Gastrocnemius medialis (tissue), 4 donors: ENCODE data around the gene ATRNL1. TPM values are rescaled to one million over a fixed set of nuclear protein-coding genes. Genes with fewer than 3 reads are reported as not detected.

ENCODE experiments used
- ATAC-seq, 2 donors: fragments of 150-250 bp; one replicate each; pipeline ENCODE4 v1.9.1; 2016
- DNase-seq, 2 donors: peaks; one replicate each; pipeline ENCODE4 v3.0.0-alpha.2; 2019
- H3K27ac ChIP-seq, 4 donors: fragments of 200-600 bp; sonication (generic); 1 replicate in 1 of 4; 2 replicates in 3 of 4; pipeline ENCODE4 v1.5.1; 2016 to 2018; ENCODE audit warnings: mild to moderate bottlenecking in 2 of 4, moderate library complexity in 1 of 4
- H3K27me3 ChIP-seq, 3 donors: fragments of 200-600 bp; sonication (generic) in 2 of 3; 1 replicate in 1 of 3; 2 replicates in 2 of 3; pipeline versions ENCODE4 v1.5.1 to v1.6.0; 2016 to 2019; ENCODE audit warnings: mild to moderate bottlenecking in 1 of 3, moderate library complexity in 1 of 3
- H3K36me3 ChIP-seq, 2 donors: fragments of 200-600 bp; sonication (generic) in 1 of 2; one replicate each; pipeline ENCODE4 v1.5.1; 2017 to 2018
- H3K4me1 ChIP-seq, 2 donors: fragments of 200-600 bp; sonication (generic) in 1 of 2; one replicate each; pipeline ENCODE4 v1.5.1; 2016 to 2017; ENCODE audit warnings: mild to moderate bottlenecking in 2 of 2
- H3K4me3 ChIP-seq, 4 donors: fragments of 200-600 bp; sonication (generic) in 3 of 4; 1 replicate in 1 of 4; 2 replicates in 3 of 4; pipeline ENCODE4 v1.5.1; 2016 to 2019; ENCODE audit warnings: mild to moderate bottlenecking in 2 of 4
- H3K9me3 ChIP-seq, 3 donors: fragments of 200-600 bp; sonication (generic) in 2 of 3; 1 replicate in 1 of 3; 2 replicates in 2 of 3; pipeline ENCODE4 v1.5.1; 2016 to 2019
- POLR2A ChIP-seq, 2 donors: fragments of 450-650 bp; IDR thresholded peaks; one replicate each; pipeline ENCODE4 v1.6.1; 2017; ENCODE audit warnings: antibody characterized with exemption in 2 of 2, mild to moderate bottlenecking in 2 of 2, moderate library complexity in 2 of 2
- in situ Hi-C, 4 donors: fragments of 200-750 bp; cut with MboI; loops; one replicate each; pipeline versions ENCODE4 v1.15.0 to v1.8.0; 2017; ENCODE audit warnings: low sequenced_read_pairs in 4 of 4
- intact Hi-C: fragments of 100-400 bp; cut with DNase I; formaldehyde crosslinking; loops from one replicate; pipeline ENCODE4 v1.15.1; 2023; ENCODE audit warnings: low total_unique reads
- total RNA-seq, 4 donors: library from RNA; depleted of rRNA; stranded (reverse); fragments of >200 nt; gene quantifications; one replicate each; pipeline versions ENCODE4 v1.1.0 to v1.2.3, GENCODE V29; 2016
- TF ChIP-seq, protein P1 (sequence below), 5 experiments: fragments of 450-650 bp in 3 of 5; fragments of 200-600 bp in 2 of 5; sonication (generic) in 2 of 5; IDR thresholded peaks in 4 of 5; conservative IDR thresholded peaks in 1 of 5; 1 replicate in 4 of 5; 2 replicates in 1 of 5; pipeline ENCODE4 v1.5.1; 2016 to 2019; ENCODE audit warnings: antibody characterized with exemption in 5 of 5, mild to moderate bottlenecking in 3 of 5, moderate library complexity in 3 of 5

ATRNL1 gene
- total RNA-seq, 4 donors from 2014 or later, result 1.6 to 10.8 (median 3.8) TPM

DNA sequence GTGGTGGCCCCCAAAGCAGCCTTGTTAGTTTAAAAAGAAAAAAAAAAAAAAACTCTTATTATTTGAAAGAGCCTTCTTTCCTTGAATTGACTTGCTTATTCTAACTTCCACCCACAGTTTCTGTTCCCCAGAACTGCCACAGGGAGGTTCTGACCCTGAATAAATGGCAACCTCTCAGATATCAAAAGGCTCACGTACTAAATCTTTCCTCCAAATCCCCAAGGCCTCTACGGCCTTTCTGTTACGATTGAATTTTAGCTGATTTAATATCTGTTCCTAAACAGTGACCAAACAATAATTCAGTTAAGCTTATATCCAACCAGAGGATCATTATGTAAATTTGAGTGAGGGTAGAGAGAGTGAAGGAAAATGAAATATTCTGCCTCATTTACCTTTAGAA is 697.1 kb downstream of the ATRNL1 start:
- Histone ChIP-seq H3K4me3 (no peak overlapping the region), H3K27me3 (no peaks in the 10 kb centered on the region), H3K36me3 (no peaks in the 10 kb centered on the region), H3K4me1 (no peaks in the 10 kb centered on the region), H3K27ac (no peak overlapping the region), H3K9me3 (no peaks in the 10 kb centered on the region)
- no peak for ATAC-seq
- intact Hi-C loops, result no loop called here
- in situ Hi-C loops, result loop anchor here in 1 of 4 donors (10.0 kb wide), 1 partner anchor 495 kb away; no protein-coding TSS in a partner anchor
- no peak for DNase-seq
- no peak for TF ChIP-seq POLR2A (IDR thresholded peaks at IDR 0.05)
- TF ChIP-seq, protein P1, sequence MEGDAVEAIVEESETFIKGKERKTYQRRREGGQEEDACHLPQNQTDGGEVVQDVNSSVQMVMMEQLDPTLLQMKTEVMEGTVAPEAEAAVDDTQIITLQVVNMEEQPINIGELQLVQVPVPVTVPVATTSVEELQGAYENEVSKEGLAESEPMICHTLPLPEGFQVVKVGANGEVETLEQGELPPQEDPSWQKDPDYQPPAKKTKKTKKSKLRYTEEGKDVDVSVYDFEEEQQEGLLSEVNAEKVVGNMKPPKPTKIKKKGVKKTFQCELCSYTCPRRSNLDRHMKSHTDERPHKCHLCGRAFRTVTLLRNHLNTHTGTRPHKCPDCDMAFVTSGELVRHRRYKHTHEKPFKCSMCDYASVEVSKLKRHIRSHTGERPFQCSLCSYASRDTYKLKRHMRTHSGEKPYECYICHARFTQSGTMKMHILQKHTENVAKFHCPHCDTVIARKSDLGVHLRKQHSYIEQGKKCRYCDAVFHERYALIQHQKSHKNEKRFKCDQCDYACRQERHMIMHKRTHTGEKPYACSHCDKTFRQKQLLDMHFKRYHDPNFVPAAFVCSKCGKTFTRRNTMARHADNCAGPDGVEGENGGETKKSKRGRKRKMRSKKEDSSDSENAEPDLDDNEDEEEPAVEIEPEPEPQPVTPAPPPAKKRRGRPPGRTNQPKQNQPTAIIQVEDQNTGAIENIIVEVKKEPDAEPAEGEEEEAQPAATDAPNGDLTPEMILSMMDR (IDR thresholded peaks at IDR 0.05 in 4 of 5, conservative IDR thresholded peaks at IDR 0.05 in 1 of 5), result no peak

GRCh38 chr10:115795964-115796363 is 702.8 kb downstream of the ATRNL1 start:
- H3K27me3 ChIP-seq, result no peaks in the 10 kb centered on the region
- H3K4me1 ChIP-seq, result no peaks in the 10 kb centered on the region
- no peaks in the 10 kb centered on the region for H3K36me3 ChIP-seq
- H3K4me3 ChIP-seq, result no peak overlapping the region
- no peak for TF ChIP-seq POLR2A (IDR thresholded peaks at IDR 0.05)
- TF ChIP-seq, protein P1 (IDR thresholded peaks at IDR 0.05 in 4 of 5, conservative IDR thresholded peaks at IDR 0.05 in 1 of 5), result no peak
- DNase-seq, result no peak
- intact Hi-C loops (loop anchor here (5.0 kb wide), 1 partner anchor 491 kb away; no protein-coding TSS in a partner anchor), in situ Hi-C loops (loop anchor here in 2 of 4 donors (5.0 to 10.0 kb wide), 2 partner anchors 489 to 496 kb away; no protein-coding TSS in a partner anchor)
- no peaks in the 10 kb centered on the region for H3K9me3 ChIP-seq
- H3K27ac ChIP-seq, result no peak overlapping the region
- ATAC-seq, result no peak

DNA sequence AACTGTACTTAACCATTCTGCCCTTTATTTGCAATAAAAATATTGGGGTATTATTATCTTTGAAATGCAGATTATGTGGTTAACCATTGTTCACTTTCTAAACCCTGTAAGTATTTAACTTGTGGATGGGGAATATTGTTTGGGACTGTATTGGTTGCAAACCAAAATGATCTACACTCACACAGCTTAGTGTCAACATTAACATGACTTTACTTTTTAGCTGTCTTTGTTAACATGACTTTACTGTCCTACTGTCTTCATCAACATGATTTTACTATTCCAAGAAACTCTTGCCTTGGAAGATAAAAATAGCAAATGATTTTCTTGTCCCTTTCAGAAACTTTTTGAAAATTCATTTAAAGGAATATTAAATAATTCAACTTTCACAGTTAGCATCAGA is 708.3 kb downstream of the ATRNL1 start:
- no peak for TF ChIP-seq POLR2A (IDR thresholded peaks at IDR 0.05)
- TF ChIP-seq, protein P1 (IDR thresholded peaks at IDR 0.05 in 4 of 5, conservative IDR thresholded peaks at IDR 0.05 in 1 of 5), result no peak
- H3K9me3 ChIP-seq, result no peaks in the 10 kb centered on the region
- no peak for DNase-seq
- intact Hi-C loops, result no loop called here
- in situ Hi-C loops, result loop anchor here in 2 of 4 donors (10.0 to 25.0 kb wide), 2 partner anchors 483 to 486 kb away; no protein-coding TSS in a partner anchor
- H3K4me1 ChIP-seq, result no peaks in the 10 kb centered on the region
- ATAC-seq, result no peak
- H3K27ac ChIP-seq, result no peak overlapping the region
- H3K4me3 ChIP-seq, result no peak overlapping the region
- H3K36me3 ChIP-seq, result no peaks in the 10 kb centered on the region
- H3K27me3 ChIP-seq, result no peaks in the 10 kb centered on the region

DNA sequence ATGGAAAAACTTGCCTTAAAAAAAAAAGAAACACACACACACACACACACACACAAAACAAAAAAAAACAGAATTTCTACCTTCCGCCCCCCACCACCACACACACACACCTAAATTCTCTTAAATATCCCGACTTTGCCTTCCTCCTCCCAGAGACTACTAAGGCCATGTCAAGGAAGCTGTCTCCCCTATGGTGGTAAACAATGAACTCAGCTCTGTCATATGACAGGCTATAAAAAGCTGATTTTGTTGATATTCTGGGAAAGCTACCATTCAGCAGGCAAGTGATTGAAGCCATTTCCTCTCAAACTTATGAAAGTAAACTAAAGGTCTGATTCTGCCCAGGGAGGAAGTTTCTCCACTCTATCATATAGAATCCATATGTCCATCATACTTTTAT is 708.8 kb downstream of the ATRNL1 start:
- intact Hi-C loops (no loop called here), in situ Hi-C loops (loop anchor here in 2 of 4 donors (10.0 to 25.0 kb wide), 2 partner anchors 483 to 485 kb away; no protein-coding TSS in a partner anchor)
- DNase-seq, result no peak
- Histone ChIP-seq H3K9me3 (no peaks in the 10 kb centered on the region), H3K4me3 (no peak overlapping the region), H3K27me3 (no peaks in the 10 kb centered on the region), H3K27ac (no peak overlapping the region), H3K4me1 (no peaks in the 10 kb centered on the region), H3K36me3 (no peaks in the 10 kb centered on the region)
- ATAC-seq, result no peak
- TF ChIP-seq, protein P1 (IDR thresholded peaks at IDR 0.05 in 4 of 5, conservative IDR thresholded peaks at IDR 0.05 in 1 of 5), result no peak
- TF ChIP-seq POLR2A (IDR thresholded peaks at IDR 0.05), result no peak

- Histone ChIP-seq H3K36me3 (no peaks in the 10 kb centered on the region), H3K9me3 (no peaks in the 10 kb centered on the region), H3K4me3 (no peak overlapping the region), H3K27ac (no peak overlapping the region), H3K4me1 (no peaks in the 10 kb centered on the region), H3K27me3 (no peaks in the 10 kb centered on the region)
- DNase-seq (no peak), ATAC-seq (no peak)
- in situ Hi-C loops (loop anchor here in 2 of 4 donors (10.0 to 25.0 kb wide), 2 partner anchors 482 to 484 kb away; no protein-coding TSS in a partner anchor), intact Hi-C loops (no loop called here)
- TF ChIP-seq POLR2A (IDR thresholded peaks at IDR 0.05), result no peak
- TF ChIP-seq, protein P1 (IDR thresholded peaks at IDR 0.05 in 4 of 5, conservative IDR thresholded peaks at IDR 0.05 in 1 of 5), result no peak
Measured at GRCh38 chr10:115802911-115803310, 709.7 kb downstream of the ATRNL1 start.
